Natural killer cell (primary cell): Measurements from ENCODE around the gene DVL2. TPM values are rescaled to one million over a fixed set of nuclear protein-coding genes. Genes with fewer than 3 reads are reported as not detected.

Source experiments
- ATAC-seq, 3 donors: fragments of 150-1000 bp in 2 of 3; fragments of 200-7000 bp in 1 of 3; cut with Tn5 transposase; 1 replicate in 1 of 3; 2 replicates in 2 of 3; pipeline ENCODE4 v1.10.0; 2021; ENCODE audit warnings: mild to moderate bottlenecking in 2 of 3, moderate library complexity in 2 of 3
- DNase-seq, 2 donors: peaks; one replicate each; pipeline versions ENCODE4 v3.0.0 to v3.0.0-alpha.2; 2013 to 2021; ENCODE audit warnings: mixed read lengths in 1 of 2
- H3K27ac ChIP-seq: one replicate; pipeline ENCODE4 v1.5.1; 2013; ENCODE audit warnings: mild to moderate bottlenecking, low read length
- H3K27me3 ChIP-seq: one replicate; pipeline ENCODE4 v1.6.1; 2013; ENCODE audit warnings: low read length; ENCODE audit not compliant: control insufficient read depth, insufficient read depth
- H3K36me3 ChIP-seq: one replicate; pipeline ENCODE4 v1.6.1; 2013; ENCODE audit warnings: low read length; ENCODE audit not compliant: control insufficient read depth, insufficient read depth
- H3K4me1 ChIP-seq: one replicate; pipeline ENCODE4 v1.6.1; 2013; ENCODE audit warnings: low read length; ENCODE audit not compliant: control insufficient read depth, insufficient read depth
- H3K4me3 ChIP-seq: one replicate; pipeline ENCODE4 v1.5.1; 2013; ENCODE audit warnings: low read length
- H3K9me3 ChIP-seq: one replicate; pipeline ENCODE4 v1.6.1; 2013; ENCODE audit warnings: low read length; ENCODE audit not compliant: control insufficient read depth, insufficient read depth
- H3K27ac Mint-ChIP-seq, 2 donors: one replicate each; pipeline ENCODE4 v1.8.0; 2022; ENCODE audit warnings: mild to moderate bottlenecking in 2 of 2, mixed read lengths in 2 of 2, moderate library complexity in 1 of 2
- H3K27me3 Mint-ChIP-seq, 2 donors: one replicate each; pipeline ENCODE4 v1.8.0; 2022; ENCODE audit warnings: low read depth in 2 of 2, mixed read lengths in 2 of 2
- H3K36me3 Mint-ChIP-seq: one replicate; pipeline ENCODE4 v1.8.0; 2022; ENCODE audit warnings: mixed read lengths
- H3K4me1 Mint-ChIP-seq, 2 donors: one replicate each; pipeline ENCODE4 v1.8.0; 2022; ENCODE audit warnings: mixed read lengths in 2 of 2
- H3K4me3 Mint-ChIP-seq: one replicate; pipeline ENCODE4 v1.8.0; 2022; ENCODE audit warnings: mild to moderate bottlenecking, moderate library complexity, mixed read lengths
- H3K9me3 Mint-ChIP-seq, 2 donors: one replicate each; pipeline ENCODE4 v1.8.0; 2022; ENCODE audit warnings: mixed read lengths in 2 of 2
- CTCF ChIP-seq: fragments of 200-600 bp; IDR thresholded peaks from one replicate; pipeline ENCODE4 v1.8.0; 2022; ENCODE audit warnings: antibody characterized with exemption
- WGBS: methylation state at CpG from one replicate; pipeline ENCODE4 v1.1.7; 2013; ENCODE audit warnings: missing lambda C conversion rate; ENCODE audit not compliant: insufficient coverage; 5-methylcytosine and 5-hydroxymethylcytosine counted together
- intact Hi-C: fragments of 100-400 bp; cut with micrococcal nuclease; formaldehyde crosslinking; loops from one replicate; pipeline ENCODE4 v1.14.2; 2022
- total RNA-seq, 4 donors: library from RNA; stranded (reverse); fragments of 120-200 nt in 1 of 4; gene quantifications; one replicate each; pipeline versions ENCODE4 v1.2.3 to v1.2.4, GENCODE V29; 2013 to 2022

DVL2 gene
- total RNA-seq, 3 donors from 2014 or later (not counting 1 experiment from before 2014, with no cell fraction given) = 46.5 to 66.6 (median 61.5) TPM

DNA sequence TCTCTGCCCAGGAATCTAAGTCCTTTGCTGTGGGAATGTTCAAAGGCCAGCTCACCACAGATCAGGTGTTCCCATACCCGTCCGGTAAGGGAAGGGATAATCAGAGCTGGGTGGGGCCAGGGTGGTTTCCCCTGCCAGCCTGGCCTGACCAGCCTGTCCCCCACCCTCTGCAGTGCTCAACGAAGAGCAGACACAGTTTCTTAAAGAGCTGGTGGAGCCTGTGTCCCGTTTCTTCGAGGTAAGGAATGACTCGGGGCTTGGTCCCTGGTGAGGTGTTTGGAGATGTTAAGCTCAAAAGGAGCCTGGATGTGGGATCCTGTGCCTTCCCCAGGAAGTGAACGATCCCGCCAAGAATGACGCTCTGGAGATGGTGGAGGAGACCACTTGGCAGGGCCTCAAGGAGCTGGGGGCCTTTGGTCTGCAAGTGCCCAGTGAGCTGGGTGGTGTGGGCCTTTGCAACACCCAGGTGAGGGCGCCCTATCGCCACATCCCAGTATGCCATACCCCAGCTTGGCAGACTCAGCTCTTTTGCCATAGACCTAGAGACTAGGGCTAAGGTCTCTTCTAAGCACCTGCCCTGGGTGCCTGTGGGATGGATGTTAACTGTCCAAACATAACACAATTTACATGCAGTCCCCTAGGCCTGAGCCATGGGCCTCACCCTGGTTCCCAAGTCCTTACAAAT, 13.6 kb downstream of the DVL2 start:
- H3K4me3 ChIP-seq = peak overlapping the region; percentile 77
- peaks cover 33% of the 10 kb centered on the region for H3K4me1 ChIP-seq
- 39% methylated on average over 11 of the region's 11 CpGs for WGBS
- Mint-ChIP-seq H3K27me3 (peaks cover 0 to 4% of the 10 kb centered on the region in 2 donors), H3K36me3 (no peaks in the 10 kb centered on the region), H3K4me3 (peak overlapping the region; percentile 98), H3K4me1 (peaks cover 19 to 47% of the 10 kb centered on the region in 2 donors), H3K27ac (peak overlapping the region; percentile 94 to 98), H3K9me3 (no peaks in the 10 kb centered on the region)
- peaks cover 34% of the 10 kb centered on the region for H3K36me3 ChIP-seq
- no peaks in the 10 kb centered on the region for H3K27me3 ChIP-seq
- DNase-seq (peak; percentile 41 to 80), ATAC-seq (peak; percentile 37 to 63 (median 45))
- intact Hi-C loops = no loop called here
- H3K9me3 ChIP-seq = no peaks in the 10 kb centered on the region
- H3K27ac ChIP-seq = peak overlapping the region; percentile 65
- peak; percentile 23 for TF ChIP-seq CTCF

- no peaks in the 10 kb centered on the region for H3K9me3 ChIP-seq
- H3K4me3 ChIP-seq = peak within 1 kb of the TSS; percentile 77
- peaks cover 39% of the 10 kb centered on the region for H3K4me1 ChIP-seq
- H3K9me3 Mint-ChIP-seq = no peaks in the 10 kb centered on the region
- no peaks in the 10 kb centered on the region for H3K27me3 ChIP-seq
- peaks cover 19 to 49% of the 10 kb centered on the region in 2 donors for H3K4me1 Mint-ChIP-seq
- peak within 1 kb of the TSS; percentile 65 for H3K27ac ChIP-seq
- H3K27me3 Mint-ChIP-seq = peaks cover 0 to 4% of the 10 kb centered on the region in 2 donors
- peak; percentile 83 to 88 (median 83) for ATAC-seq
- peak within 1 kb of the TSS; percentile 98 for H3K4me3 Mint-ChIP-seq
- DNase-seq = peak; percentile 77 to 84
- under 1% methylated on average over 63 of the region's 63 CpGs for WGBS
- no peak for TF ChIP-seq CTCF
- peaks cover 26% of the 10 kb centered on the region for H3K36me3 ChIP-seq
- intact Hi-C loops = loop anchor here (5.0 to 10.0 kb wide), 2 partner anchors 32 to 465 kb away; partner anchors contain the start of genes CTDNEP1, ELP5, TP53 and WRAP53
- peak within 1 kb of the TSS; percentile 94 to 98 for H3K27ac Mint-ChIP-seq
- no peaks in the 10 kb centered on the region for H3K36me3 Mint-ChIP-seq
These were observed 14.3 kb downstream of the DVL2 start, which contains the start of the genes ACADVL and DLG4 for GRCh38 chr17:7219812-7220592. TSS of gene ACADVL (plus strand) at chr17:7219938. CDS start at chr17:7219985, 47 bp downstream. TSS of gene DLG4 (minus strand) at chr17:7219836.

DNA sequence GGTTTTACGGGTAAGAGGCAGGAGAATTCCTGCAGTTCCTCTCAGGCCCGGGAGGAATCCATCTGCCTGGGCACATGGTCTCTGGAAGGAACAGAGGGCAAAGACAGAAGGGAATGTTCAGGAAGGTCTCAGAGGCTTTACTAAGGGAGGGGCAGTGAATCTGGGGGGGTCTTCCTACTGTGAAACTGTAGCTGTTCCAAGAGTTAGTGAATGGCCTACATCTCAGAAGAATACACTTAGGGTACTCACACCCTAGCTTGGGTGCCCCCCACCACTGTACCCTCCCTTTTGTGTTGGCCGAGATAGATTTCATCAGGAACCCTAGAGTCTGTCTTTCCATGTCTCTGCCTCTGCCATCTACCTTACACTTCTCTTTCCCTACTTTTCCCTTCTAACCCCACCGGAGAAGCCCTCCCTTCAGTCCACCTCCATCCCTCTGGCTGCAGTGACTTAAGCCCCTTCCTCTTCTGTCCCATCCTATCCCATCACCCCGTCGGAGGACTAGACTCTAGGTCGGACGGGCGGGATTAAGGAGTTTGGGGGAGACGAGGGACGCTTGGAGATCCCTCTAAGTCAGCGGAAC, 15.0 kb downstream of the DVL2 start:
- peak overlapping the region; percentile 94 to 98 for H3K27ac Mint-ChIP-seq
- intact Hi-C loops = loop anchor here (5.0 to 10.0 kb wide), 2 partner anchors 33 to 465 kb away; partner anchors contain the start of genes CTDNEP1, ELP5, TP53 and WRAP53
- ATAC-seq (no peak), DNase-seq (no peak)
- no peaks in the 10 kb centered on the region for H3K9me3 Mint-ChIP-seq
- peak overlapping the region; percentile 98 for H3K4me3 Mint-ChIP-seq
- H3K4me1 ChIP-seq = peaks cover 46% of the 10 kb centered on the region
- peak overlapping the region; percentile 65 for H3K27ac ChIP-seq
- H3K27me3 Mint-ChIP-seq = peaks cover 0 to 7% of the 10 kb centered on the region in 2 donors
- H3K4me3 ChIP-seq = peak overlapping the region; percentile 77
- no peaks in the 10 kb centered on the region for H3K9me3 ChIP-seq
- WGBS = 18% methylated on average over 12 of the region's 12 CpGs
- no peaks in the 10 kb centered on the region for H3K36me3 Mint-ChIP-seq
- H3K4me1 Mint-ChIP-seq = peaks cover 25 to 56% of the 10 kb centered on the region in 2 donors
- no peaks in the 10 kb centered on the region for H3K27me3 ChIP-seq
- H3K36me3 ChIP-seq = peaks cover 22% of the 10 kb centered on the region
- TF ChIP-seq CTCF = no peak
